GM13976 (cell line): Measurements from ENCODE around the gene MESP1.

Experiments
- DNase-seq: peaks from one replicate; pipeline ENCODE4 v3.0.0; 2012; ENCODE audit warnings: low spot score
- in situ Hi-C: fragments of 300-500 bp; cut with MboI; formaldehyde crosslinking; loops from one replicate; pipeline ENCODE4 v1.12.0; 2022; ENCODE audit warnings: low sequenced_read_pairs, mixed read lengths, inconsistent platforms; ENCODE audit not compliant: unreplicated experiment
- TF ChIP-seq, protein P1 (sequence below): IDR thresholded peaks from 2 replicates; pipeline ENCODE4 v1.5.1; 2012; ENCODE audit warnings: borderline replicate concordance, mild to moderate bottlenecking; ENCODE audit not compliant: insufficient read depth; ENCODE audit errors: extremely low read depth, missing control alignments, control extremely low read depth

Gene MESP1

DNA sequence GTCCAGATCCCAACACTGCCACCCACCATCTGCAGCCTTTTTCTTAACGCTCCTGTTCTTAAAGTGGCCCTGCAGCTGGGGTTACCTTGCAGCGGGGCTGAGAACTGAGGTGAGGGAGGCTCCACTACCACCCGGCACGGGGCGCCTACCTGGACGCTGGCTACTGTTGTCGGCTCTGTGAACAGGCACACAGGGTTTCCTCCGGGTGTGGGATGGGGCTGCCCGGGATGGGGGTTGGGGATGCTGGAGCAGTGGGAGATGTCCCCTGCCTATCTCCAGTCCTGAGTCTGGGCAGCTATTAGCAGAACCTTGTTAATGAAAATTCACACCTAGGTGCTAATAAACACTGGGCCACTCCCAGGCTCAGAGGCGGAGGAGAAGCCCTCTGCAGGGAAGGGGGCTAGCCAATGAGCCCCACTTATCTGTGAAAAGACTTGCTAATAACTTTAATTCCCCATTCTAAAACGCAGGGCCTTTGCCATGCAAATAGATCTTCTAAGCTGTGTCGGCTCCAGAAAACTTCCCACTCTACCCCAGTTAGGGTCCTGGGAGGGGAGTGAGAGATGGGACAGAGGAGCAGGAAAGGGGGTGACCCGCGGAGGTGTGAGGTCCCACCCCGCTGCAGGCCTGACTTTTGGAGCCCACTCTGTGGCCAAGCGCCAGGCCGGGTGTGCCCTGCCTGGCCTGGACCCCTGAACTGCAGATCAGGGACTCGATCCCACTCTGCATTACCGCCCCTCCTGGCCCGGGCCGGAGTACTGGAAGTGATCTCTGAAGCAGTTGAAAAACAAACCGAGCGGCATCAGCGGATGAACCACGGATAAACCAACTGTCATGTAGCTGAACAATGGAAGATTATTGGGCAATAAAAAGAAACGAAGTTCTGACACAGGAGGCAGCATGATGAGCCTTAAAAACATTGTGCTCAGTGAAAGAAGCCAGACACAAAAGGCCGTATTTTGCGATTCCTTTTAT, 3.1 kb downstream of the MESP1 start:
- DNase-seq, result no peak
- in situ Hi-C loops, result no loop called here
- TF ChIP-seq, protein P1, sequence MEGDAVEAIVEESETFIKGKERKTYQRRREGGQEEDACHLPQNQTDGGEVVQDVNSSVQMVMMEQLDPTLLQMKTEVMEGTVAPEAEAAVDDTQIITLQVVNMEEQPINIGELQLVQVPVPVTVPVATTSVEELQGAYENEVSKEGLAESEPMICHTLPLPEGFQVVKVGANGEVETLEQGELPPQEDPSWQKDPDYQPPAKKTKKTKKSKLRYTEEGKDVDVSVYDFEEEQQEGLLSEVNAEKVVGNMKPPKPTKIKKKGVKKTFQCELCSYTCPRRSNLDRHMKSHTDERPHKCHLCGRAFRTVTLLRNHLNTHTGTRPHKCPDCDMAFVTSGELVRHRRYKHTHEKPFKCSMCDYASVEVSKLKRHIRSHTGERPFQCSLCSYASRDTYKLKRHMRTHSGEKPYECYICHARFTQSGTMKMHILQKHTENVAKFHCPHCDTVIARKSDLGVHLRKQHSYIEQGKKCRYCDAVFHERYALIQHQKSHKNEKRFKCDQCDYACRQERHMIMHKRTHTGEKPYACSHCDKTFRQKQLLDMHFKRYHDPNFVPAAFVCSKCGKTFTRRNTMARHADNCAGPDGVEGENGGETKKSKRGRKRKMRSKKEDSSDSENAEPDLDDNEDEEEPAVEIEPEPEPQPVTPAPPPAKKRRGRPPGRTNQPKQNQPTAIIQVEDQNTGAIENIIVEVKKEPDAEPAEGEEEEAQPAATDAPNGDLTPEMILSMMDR, result no peak

DNA sequence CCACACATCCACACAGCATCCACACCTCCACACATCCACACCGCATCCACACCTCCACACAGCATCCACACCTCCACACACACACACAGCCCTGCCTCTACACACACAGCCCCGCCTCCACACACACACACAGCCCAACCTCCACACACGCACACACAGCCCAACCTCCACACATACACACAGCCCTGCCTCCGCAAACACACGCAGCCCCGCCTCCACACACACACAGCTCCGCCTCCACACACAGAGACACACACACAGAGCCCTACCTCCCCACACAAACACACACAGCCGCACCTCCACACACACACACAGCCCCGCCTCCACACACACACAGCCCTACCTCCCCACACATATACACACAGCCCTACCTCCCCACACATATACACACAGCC, 4.7 kb downstream of the MESP1 start:
- TF ChIP-seq, protein P1, result no peak
- in situ Hi-C loops, result no loop called here
- DNase-seq, result no peak

DNA sequence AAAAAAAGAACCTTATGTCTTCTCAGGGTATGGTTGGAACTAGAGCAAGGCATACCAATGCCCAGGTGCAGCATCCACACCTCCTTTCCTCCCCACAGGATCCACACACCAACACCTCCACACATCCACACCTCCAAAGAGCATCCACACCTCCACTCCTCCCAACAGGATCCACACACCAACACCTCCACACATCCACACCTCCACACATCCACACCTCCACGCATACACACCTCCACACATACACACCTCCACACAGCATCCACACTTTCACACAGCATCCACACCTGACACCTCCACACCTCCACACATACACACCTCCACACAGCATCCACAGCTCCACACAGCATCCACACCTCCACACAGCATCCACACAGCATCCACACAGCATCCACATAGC, 5.3 kb downstream of the MESP1 start:
- TF ChIP-seq, protein P1, result no peak
- DNase-seq, result no peak
- in situ Hi-C loops, result no loop called here

DNA sequence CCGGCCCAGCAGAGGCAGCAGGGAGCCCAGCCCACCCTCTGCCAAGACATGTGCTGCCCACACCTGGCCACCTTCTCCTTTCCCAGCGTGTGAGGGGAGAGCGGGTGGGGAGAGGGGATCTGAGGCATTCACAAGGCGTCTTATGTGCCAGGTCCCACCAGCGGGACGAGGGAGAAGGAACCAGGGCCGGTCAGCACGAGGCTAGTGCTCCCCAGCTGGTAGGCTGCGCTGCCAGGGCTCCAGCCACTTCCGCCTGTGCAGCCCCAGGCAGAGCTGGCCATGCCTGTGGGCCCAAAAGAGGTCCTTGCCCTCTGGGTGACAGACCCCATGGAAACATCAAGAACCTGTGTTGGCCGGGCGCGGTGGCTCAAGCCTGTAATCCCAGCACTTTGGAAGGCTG, 5.9 kb downstream of the MESP1 start:
- TF ChIP-seq, protein P1, result no peak
- in situ Hi-C loops, result no loop called here
- no peak for DNase-seq

DNA sequence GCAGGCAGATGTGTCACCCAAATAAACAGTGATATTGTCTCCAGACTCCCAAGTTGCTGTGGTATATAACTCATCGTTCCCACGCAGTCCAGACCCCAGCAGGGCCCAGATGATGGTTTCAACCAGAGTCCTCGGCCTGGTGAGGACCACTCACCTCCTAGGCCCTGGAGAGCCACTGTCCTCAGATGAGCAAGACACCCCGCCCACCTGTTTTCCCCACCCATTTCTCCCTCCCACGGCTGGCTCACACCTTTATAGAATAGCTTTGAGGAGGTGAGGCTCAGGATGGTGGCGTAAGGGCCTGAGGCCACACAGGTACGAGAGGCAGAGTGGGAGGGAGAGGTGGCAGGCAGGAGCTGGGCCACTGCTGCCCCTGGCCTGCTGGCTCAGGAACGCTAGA, 7.5 kb downstream of the MESP1 start:
- no peak for DNase-seq
- TF ChIP-seq, protein P1, result no peak
- in situ Hi-C loops, result no loop called here

DNA sequence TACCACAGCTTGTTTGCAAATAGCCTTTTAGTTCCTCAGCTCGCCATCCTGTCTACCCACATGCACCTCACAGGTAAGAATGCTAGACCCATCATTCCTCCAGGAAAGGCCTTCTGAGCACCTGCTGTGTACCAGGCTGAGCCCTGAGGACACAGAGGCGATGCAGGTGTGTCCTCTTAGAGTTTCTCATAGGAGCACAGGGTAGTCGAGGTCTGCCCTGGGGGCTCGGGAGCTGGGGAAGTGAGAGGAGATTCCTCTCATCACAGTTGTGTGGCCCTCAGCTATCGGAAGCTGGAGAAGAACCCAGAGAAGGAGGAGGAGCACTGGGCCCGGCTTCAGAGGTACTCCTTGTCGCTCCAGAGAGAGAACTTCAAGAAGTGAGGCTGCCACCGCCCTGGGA, 8.0 kb downstream of the MESP1 start:
- TF ChIP-seq, protein P1, result no peak
- in situ Hi-C loops, result no loop called here
- no peak for DNase-seq

DNA sequence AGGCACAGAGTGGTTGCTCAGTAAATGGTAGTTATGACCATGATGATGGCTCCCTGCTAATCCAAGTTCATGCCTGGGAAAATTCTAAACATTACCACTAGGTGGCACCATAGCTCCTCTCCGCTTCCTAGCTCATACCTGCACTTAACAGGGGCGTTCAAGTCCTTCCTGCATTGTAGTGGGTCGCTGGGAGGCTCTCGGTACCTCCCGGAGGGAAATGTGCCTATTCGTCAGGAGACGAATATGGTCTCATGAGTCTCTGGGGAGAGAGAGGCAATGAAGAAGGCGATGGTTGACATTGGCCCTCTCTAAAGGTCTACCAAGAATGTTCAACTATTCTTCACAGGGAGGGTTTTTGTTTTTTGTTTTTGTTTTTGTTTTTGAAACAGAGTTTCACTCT, 10.9 kb downstream of the MESP1 start:
- in situ Hi-C loops, result no loop called here
- DNase-seq, result peak; percentile 80
- TF ChIP-seq, protein P1, result peak; percentile 83
